GM18909 (cell line): ENCODE data around the gene TWIST2.

ENCODE experiments used
- ATAC-seq: cut with Tn5 transposase; IDR thresholded peaks from one replicate; pipeline ENCODE4 v1.9.1; 2021; ENCODE audit warnings: mild to moderate bottlenecking; ENCODE audit not compliant: unreplicated experiment, poor library complexity

TWIST2 gene

DNA sequence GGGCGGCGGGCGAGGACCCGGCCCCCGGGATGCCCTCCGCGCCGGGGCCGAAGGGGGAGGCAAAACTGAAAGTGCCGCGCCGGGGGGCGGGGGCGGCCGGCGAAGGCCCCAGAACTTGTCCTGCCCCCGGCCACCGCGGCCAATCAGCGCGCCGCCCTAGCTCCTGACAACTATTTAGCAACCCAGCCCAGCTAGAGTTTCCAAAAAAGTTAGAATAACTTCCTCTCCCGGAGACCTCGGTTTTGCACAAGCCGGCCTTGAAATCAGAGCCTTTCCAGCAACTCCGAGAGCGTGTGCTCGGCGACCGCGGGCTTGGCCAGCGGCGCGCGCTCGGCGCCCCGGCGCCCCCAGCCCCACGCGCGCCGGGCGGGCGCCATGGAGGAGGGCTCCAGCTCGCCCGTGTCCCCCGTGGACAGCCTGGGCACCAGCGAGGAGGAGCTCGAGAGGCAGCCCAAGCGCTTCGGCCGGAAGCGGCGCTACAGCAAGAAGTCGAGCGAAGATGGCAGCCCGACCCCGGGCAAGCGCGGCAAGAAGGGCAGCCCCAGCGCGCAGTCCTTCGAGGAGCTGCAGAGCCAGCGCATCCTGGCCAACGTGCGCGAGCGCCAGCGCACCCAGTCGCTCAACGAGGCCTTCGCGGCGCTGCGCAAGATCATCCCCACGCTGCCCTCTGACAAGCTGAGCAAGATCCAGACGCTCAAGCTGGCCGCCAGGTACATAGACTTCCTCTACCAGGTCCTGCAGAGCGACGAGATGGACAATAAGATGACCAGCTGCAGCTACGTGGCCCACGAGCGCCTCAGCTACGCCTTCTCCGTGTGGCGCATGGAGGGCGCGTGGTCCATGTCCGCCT lies at the start of gene TWIST2:
TWIST2 (plus strand) TSS at position 245 of the 850 bp plus-strand sequence; CDS start at position 376, 131 bp downstream.
- no peak for ATAC-seq

DNA sequence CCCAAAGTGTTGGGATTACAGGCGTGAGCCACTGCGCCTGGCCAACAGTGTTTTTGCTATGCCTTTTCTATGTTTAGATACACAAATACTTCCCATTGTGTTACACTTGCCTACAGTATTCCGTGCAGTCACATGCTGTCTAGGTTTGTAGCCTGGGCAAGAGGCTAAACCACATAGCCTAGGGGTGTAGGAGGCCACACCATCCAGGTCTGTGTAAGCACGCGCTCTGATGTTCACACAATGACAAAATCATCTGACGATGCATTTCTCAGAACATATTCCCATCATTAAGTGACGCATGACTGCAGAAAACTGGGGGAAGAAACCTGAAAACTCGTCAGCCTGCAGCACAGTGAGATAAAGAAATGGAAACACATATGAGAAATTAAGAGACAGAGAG lies 46.1 kb upstream of the TWIST2 start:
- no peak for ATAC-seq

DNA sequence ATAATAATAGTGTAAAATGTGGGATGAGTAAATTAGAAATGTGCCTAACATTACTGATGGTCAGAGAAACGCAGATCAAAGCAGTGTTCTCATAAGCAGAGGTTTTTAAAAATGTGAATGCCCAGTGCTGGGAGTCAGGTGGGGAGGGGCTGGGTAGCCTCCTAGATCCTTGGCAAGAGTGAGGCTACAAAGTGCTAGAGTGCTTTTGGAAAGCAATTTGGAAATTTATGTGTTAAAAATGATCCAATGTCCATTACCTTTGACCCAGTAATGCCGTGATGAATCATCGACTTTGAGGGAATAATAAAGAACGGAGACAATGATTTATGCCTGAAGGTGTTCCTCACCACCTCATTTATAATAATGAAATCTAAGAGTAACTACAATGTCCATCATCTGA lies 44.9 kb upstream of the TWIST2 start:
- no peak for ATAC-seq

GRCh38 chr2:238803996-238804870 lies 43.7 kb upstream of the TWIST2 start:
- no peak for ATAC-seq

DNA sequence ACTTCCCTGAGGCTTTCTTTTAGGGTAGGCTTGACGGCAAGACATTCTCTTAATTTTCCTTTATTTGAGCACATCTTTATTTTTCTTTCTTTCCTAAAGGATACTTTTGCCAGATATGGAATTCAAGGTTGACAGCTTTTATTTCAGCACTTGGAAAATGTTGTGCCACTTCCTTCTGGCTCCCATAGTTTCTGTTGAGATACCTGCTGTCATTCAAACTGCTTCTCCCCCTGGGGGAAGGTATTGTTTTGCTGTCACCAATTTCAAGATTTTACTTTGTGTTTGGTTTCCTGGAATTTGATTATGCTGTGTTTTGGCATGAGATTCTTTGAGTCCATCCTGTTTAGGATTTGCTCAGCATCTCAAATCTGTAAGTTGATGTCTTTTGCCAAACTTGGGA lies 39.1 kb upstream of the TWIST2 start:
- no peak for ATAC-seq

GRCh38 chr2:238810321-238810720 lies 37.6 kb upstream of the TWIST2 start:
- no peak for ATAC-seq

- ATAC-seq: no peak
Observed at GRCh38 chr2:238811293-238811692, 36.6 kb upstream of the TWIST2 start.

DNA sequence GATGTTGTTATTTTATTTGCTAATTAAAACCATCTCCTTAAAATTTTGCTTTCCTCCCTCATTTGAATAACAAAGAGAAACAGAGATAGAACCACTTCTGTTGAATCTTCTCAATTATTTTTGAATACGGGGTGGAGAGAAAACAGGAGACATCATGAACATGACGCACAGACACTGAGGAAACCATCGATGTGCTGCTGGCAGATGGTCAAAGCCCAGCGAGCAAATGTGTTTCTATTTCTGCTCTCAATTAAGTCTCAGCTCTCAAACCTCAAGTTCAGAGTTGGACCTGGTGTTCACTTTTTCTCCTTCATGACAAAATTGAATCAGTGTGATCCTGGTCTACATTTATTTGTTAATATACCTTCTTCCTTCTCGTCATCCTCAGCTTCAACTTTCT lies 36.1 kb upstream of the TWIST2 start:
- no peak for ATAC-seq

DNA sequence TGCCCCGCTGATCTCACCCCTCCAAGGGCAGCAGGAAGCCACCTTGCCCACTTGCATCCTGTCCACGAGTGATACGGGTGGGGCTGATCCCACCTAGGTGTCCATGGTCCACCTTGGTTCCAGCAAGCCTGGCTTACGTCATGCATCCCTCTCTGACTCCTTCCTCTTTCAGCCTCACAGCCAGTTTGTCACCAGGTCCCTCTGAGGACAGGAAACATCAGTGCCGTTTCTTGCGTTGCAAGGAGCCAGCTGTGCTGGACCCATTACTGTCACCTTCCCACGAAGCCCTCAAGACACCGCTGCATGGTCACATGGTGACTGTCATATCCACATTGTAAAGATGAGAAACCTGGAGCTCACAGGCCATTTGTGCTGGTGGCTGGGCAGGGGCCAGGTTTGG lies 34.8 kb upstream of the TWIST2 start:
- no peak for ATAC-seq

GRCh38 chr2:238814815-238815214 lies 33.1 kb upstream of the TWIST2 start:
- ATAC-seq: no peak

- no peak for ATAC-seq
Observed at GRCh38 chr2:238816291-238816690, 31.6 kb upstream of the TWIST2 start.

GRCh38 chr2:238817382-238817781 lies 30.5 kb upstream of the TWIST2 start:
- ATAC-seq: no peak

DNA sequence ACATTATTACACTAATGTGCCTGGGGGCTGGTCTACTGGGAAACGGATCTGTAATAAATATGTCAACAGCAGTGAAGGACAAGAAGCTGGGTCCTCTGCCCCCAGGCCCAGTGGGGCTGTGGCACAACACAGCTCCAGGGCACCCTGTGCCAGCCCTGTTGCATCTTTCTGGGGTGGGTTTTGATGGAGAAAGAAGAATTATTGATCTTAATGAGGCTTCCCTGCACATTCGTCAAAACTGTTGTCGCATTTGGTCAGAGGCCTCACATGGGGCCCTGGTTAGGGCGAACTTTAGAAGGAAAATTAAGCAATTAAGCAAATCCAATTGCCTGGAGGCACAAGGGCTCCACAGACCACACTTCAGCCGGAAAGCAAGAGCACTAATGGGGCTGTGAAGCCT lies 30.0 kb upstream of the TWIST2 start:
- no peak for ATAC-seq

DNA sequence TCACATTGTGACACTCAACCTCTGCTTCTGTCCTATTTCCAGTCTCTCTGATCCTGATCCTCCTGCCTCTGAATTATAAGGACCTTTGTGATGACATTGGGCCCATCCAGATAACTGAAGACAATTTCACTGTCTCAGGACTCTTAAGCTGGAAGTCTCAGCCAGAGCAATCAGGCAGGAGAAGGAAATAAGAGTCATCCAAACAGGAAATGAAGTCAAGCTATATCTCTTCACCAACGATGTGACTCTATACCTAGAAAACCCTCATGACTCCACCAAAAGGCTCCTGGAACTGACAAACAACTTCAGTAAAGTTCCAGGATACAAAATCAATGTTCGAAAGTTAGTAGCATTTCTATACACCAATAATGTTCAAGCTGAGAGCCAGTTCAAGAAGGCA lies 29.3 kb upstream of the TWIST2 start:
- ATAC-seq: no peak

- ATAC-seq: no peak
Observed at GRCh38 chr2:238820197-238820596, 27.7 kb upstream of the TWIST2 start.

GRCh38 chr2:238820916-238821315 lies 27.0 kb upstream of the TWIST2 start:
- ATAC-seq: no peak

GRCh38 chr2:238821391-238821790 lies 26.5 kb upstream of the TWIST2 start:
- ATAC-seq: no peak

DNA sequence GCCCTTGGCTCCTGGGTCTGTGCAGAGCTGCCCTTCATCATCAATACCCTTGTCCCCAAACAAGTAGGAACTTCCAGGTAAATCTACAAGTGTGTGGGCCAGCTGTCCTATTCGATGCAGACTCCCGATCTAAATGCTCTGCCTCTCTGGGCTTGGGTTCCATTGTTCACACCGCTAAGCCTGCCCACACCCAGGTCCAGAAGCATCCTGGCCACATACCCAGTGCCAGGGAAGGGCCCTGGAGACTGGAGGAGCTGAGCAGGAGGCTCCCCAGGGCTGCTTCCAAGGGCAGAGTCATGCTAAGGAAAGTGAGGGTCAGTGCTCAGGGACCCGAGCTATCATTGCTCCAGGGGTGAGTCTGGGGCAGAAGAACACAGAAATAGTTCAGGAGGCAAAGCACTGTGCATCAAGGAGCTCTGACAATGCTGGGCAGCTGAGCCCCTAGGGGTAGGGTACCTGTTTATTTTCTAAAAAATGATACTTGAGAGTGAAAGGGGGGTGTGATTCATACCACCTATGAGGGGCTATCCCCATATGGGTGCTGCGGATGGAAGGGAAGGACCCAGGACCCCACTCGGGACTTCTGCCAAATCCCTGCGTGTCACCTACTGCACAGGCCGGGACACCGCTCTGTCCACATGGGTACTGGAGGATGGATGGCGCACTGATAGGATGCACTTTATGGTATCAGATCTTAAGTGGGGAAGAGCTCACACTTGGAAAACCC lies 25.8 kb upstream of the TWIST2 start:
- no peak for ATAC-seq

DNA sequence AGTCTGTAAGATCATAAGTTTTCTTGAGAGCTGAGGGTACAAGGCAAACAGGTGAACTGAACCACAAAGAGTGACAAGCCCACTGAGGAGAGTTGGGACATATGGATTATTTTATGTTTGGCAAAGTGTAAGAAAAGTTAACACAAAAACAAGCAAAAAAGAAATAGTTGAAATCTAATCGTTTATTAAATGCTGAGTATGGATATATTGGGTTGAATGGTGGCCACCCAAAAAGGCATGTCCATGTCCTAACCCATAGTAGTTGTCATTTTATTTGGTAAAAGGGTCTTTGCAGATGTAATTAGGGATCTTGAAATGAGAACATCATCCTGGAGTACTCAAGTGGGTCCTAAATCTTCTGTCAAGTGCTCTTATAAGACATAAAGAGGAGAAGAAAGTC lies 24.9 kb upstream of the TWIST2 start:
- no peak for ATAC-seq

DNA sequence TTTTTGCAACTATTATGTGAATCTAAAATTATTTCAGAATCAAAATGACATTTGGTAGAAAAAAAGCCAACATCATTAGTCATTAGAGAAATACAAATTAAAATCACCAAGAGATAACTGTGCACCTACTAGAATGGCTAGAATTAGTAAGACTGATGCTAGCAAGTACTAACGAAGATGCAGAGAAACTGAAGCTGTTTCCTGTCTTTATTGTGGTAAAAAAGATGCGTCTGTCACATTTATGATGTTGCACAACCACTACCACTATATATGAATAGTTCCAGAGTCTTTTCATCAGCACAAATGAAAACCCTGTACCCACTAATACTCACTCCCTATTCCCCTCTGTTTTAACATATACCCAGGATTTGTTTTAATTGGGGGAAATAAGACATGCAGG lies 16.7 kb upstream of the TWIST2 start:
- no peak for ATAC-seq

DNA sequence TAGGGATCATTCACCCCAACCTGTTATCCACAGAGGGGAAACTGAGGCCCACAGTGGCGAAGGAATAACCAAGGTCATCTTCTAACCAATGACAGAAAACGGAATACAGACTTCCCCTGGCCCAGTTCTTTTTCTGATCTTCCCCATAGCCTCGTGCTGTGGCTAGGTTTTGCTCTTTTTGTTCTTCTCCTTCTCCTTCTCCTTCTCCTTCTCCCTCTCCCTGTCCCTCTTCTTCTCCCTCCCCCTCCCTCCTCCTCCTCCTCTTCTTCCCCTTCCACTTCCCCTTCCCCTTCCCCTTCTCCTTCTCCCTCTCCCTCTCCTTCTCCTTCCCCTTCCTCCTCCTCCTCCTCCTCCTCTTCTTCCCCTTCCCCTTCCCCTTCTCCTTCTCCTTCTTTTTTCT lies 12.9 kb upstream of the TWIST2 start:
- no peak for ATAC-seq
